SU-DHL-6 (cell line): ENCODE data around the gene NUP98.

Experiments
- H2AFZ ChIP-seq: fragments of 200-600 bp; sonication (generic); 2 replicates; pipeline ENCODE4 v1.6.1; 2014; ENCODE audit warnings: low read depth, mild to moderate bottlenecking, moderate library complexity, mixed read lengths, antibody characterized with exemption, low read length; ENCODE audit not compliant: severe bottlenecking
- H3F3A ChIP-seq: fragments of 200-600 bp; shearing (Covaris generic); 2 replicates; pipeline ENCODE4 v1.6.0; 2016; ENCODE audit warnings: antibody characterized with exemption, mild to moderate bottlenecking; ENCODE audit not compliant: insufficient read depth
- H3K27ac ChIP-seq: fragments of 200-600 bp; sonication (generic); 2 replicates; pipeline ENCODE4 v1.5.1; 2016; ENCODE audit warnings: low read depth, mild to moderate bottlenecking, low read length, moderate library complexity, mixed read lengths
- H3K27me3 ChIP-seq: fragments of 200-600 bp; sonication (generic), shearing (Covaris generic); 2 replicates; pipeline ENCODE4 v1.6.0; 2014; ENCODE audit warnings: mild to moderate bottlenecking, low read length
- H3K36me3 ChIP-seq: fragments of 200-600 bp; sonication (generic); 2 replicates; pipeline ENCODE4 v1.6.1; 2014; ENCODE audit warnings: mild to moderate bottlenecking, low read length, mixed read lengths
- H3K4me2 ChIP-seq: fragments of 300-600, 200-600 bp; shearing (Covaris generic), sonication (generic); 2 replicates; pipeline ENCODE4 v1.6.0; 2014; ENCODE audit warnings: low read length, low read depth, mild to moderate bottlenecking; ENCODE audit not compliant: poor library complexity, severe bottlenecking
- H3K4me3 ChIP-seq: fragments of 200-600 bp; sonication (generic); 2 replicates; pipeline ENCODE4 v1.5.1; 2014; ENCODE audit warnings: antibody characterized with exemption, low read length, mild to moderate bottlenecking, mixed read lengths; ENCODE audit not compliant: insufficient read depth, poor library complexity, severe bottlenecking
- H3K79me2 ChIP-seq: fragments of 200-600 bp; sonication (generic); 2 replicates; pipeline ENCODE4 v1.6.1; 2014; ENCODE audit warnings: mild to moderate bottlenecking, low read length, moderate library complexity; ENCODE audit not compliant: insufficient read depth
- H3K9ac ChIP-seq: fragments of 200-600 bp; sonication (generic); 2 replicates; pipeline ENCODE4 v1.7.0; 2014; ENCODE audit warnings: mild to moderate bottlenecking, low read length
- H3K9me2 ChIP-seq: fragments of 200-600 bp; sonication (generic); replicated peaks from 2 replicates; pipeline ENCODE4 v1.6.1; 2014; ENCODE audit warnings: low read length; ENCODE audit not compliant: insufficient read depth
- H3K9me3 ChIP-seq: fragments of 200-600 bp; sonication (generic); 2 replicates; pipeline ENCODE4 v1.6.1; 2014; ENCODE audit warnings: low read length, mixed read lengths; ENCODE audit not compliant: insufficient read depth
- H4K20me1 ChIP-seq: fragments of 200-600 bp; sonication (generic); 2 replicates; pipeline ENCODE4 v1.6.1; 2014; ENCODE audit warnings: low read depth, mild to moderate bottlenecking, antibody characterized with exemption, low read length, moderate library complexity, mixed read lengths
- CTCF ChIP-seq: fragments of 200-600 bp; sonication (generic); IDR thresholded peaks from one replicate; pipeline ENCODE4 v1.5.1; 2017; ENCODE audit warnings: antibody characterized with exemption, mild to moderate bottlenecking, low read length, moderate library complexity; ENCODE audit not compliant: insufficient read depth, poor library complexity, severe bottlenecking
- EZH2phosphoT487 ChIP-seq: fragments of 200-600 bp; sonication (generic), shearing (Covaris generic); conservative IDR thresholded peaks from 2 replicates; pipeline ENCODE4 v1.6.1; 2018; ENCODE audit warnings: mild to moderate bottlenecking, antibody characterized with exemption, low read length, moderate library complexity, mixed read lengths

NUP98 gene

GRCh38 chr11:3807909-3808860 is 10.8 kb upstream of the NUP98 start, which contains the start of gene PGAP2:
PGAP2 (plus strand) TSS chr11:3808560; CDS start chr11:3811260, 2,700 bp downstream.
- H3F3A ChIP-seq: peaks cover 12% of the 10 kb centered on the region; the same call in 1 of the 2 replicates

GRCh38 chr11:3803726-3804495 is 6.6 kb upstream of the NUP98 start:
- Histone ChIP-seq H3K9ac (no peak overlapping the region), H2AFZ (no peak overlapping the region), H3K4me3 (no peak overlapping the region), H3K27ac (no peak overlapping the region), H3K4me2 (no peak overlapping the region), H3K27me3 (no peaks in the 10 kb centered on the region), H3K36me3 (no peaks in the 10 kb centered on the region), H4K20me1 (no peaks in the 10 kb centered on the region), H3F3A (peaks cover 27% of the 10 kb centered on the region; the same call in 1 of the 2 replicates), H3K9me3 (no peaks in the 10 kb centered on the region), H3K79me2 (peaks cover 4% of the 10 kb centered on the region; the same call in 1 of the 2 replicates), H3K9me2 (no peaks in the 10 kb centered on the region)
- TF ChIP-seq CTCF (no peak), EZH2phosphoT487 (no peak)

More at GRCh38 chr11:3807909-3808860, 10.8 kb upstream of the NUP98 start, which contains the start of gene PGAP2:
- peak within 1 kb of the TSS; percentile 41 for H3K27ac ChIP-seq
- H3K9me2 ChIP-seq: no peaks in the 10 kb centered on the region
- H2AFZ ChIP-seq: peak within 1 kb of the TSS; percentile 96
- peak within 1 kb of the TSS; percentile 80 for H3K4me2 ChIP-seq
- peaks cover 5% of the 10 kb centered on the region; the same call in 1 of the 2 replicates for H3K79me2 ChIP-seq
- H3K9me3 ChIP-seq: no peaks in the 10 kb centered on the region
- peak within 1 kb of the TSS; percentile 78 for H3K9ac ChIP-seq
- no peaks in the 10 kb centered on the region for H3K36me3 ChIP-seq
- H3K4me3 ChIP-seq: peak within 1 kb of the TSS; percentile 79
- no peaks in the 10 kb centered on the region for H4K20me1 ChIP-seq
- TF ChIP-seq EZH2phosphoT487 (no peak), CTCF (peak; percentile 69)
- H3K27me3 ChIP-seq: no peaks in the 10 kb centered on the region

GRCh38 chr11:3802011-3802790 is 4.8 kb upstream of the NUP98 start:
- H3K79me2 ChIP-seq: peaks cover 2% of the 10 kb centered on the region
- H4K20me1 ChIP-seq: no peaks in the 10 kb centered on the region
- H3K9ac ChIP-seq: no peak overlapping the region
- H3K4me2 ChIP-seq: no peak overlapping the region
- no peaks in the 10 kb centered on the region for H3K27me3 ChIP-seq
- peaks cover 17% of the 10 kb centered on the region; the same call in 1 of the 2 replicates for H3F3A ChIP-seq
- TF ChIP-seq EZH2phosphoT487 (no peak), CTCF (no peak)
- H3K4me3 ChIP-seq: no peak overlapping the region
- H2AFZ ChIP-seq: no peak overlapping the region
- no peak overlapping the region for H3K27ac ChIP-seq
- H3K9me2 ChIP-seq: no peaks in the 10 kb centered on the region
- no peaks in the 10 kb centered on the region for H3K9me3 ChIP-seq
- no peaks in the 10 kb centered on the region for H3K36me3 ChIP-seq
